Measurements from ENCODE around the gene KLF13.
"Not testable (repeated sequence)": the region's sequence is repeated elsewhere in the genome, so short reads cannot be mapped to it uniquely, and the experiment has no call there.

KLF13 gene

DNA sequence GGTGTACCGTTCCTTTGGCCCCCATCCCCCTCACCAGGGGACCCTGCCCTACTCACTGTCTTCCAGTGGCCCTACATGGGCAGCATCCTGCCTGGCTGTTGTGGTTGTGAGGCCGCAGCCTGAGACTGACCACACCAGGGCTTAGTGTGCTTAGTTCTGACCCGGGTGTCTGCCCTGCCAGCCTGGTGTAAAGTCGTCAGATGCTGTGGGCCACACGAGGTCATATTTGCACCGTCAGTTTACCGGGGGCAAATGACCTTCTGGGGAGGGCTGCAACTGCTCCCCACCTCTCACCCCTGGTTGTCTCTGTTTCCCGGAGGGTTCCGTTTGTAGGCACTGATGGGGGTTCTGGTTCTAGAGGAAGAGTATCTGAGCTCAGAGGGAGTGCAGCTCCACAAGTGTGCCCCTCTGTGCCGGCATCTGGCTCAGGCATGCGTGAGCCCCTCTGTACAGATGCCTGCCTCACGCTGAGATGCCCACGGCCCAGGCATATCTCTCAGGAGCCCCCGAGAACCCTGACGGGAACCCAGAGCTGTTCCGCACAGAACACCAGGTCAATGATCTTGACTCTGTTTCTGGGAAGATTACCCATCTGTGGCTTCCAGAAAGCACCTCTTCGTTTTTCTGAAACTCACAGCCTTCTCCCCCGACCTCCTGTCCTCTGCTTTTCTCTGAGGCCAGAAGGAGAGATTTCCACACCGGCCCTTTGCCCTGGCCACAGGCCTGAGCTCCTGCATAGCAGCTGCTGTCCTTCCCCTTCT, 19.2 kb downstream of the KLF13 start:
- no peak for DNase-seq (ENCODE audit: low spot score)

DNA sequence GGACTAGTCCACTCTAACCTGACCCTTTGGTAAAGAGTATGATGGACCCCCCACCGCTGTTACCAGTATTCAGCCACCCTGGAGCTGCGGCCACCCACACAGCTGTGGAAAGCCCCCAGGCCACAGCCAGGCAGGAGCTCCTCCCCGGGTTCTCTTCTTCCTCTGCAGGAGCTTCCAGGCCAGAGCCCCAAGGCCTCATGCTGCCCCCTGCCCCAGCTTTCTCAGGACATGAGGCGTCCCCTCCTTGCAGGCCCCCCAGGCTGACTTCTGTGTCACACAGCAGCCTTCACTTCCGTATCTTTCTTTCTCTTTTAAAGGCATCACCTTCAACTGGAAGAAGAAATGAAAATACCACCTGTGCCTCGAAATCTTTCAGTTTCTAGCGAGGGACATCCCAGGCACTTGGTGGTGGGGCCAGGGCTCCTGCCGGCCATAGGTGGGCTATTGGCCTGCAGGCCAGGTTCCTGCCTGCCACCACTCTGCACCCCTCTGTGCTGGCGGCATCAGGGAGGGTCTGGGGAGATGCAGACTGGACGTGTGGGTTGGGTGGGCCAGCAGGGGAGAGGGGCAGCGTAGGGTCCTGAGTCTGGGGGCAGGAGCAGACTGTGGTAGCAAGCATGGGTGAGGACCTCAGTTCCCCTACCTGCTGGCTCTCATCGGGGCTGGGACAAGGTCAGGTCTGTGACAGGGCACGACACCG, 19.9 kb downstream of the KLF13 start:
- DNase-seq (ENCODE audit: low spot score) = no peak

DNA sequence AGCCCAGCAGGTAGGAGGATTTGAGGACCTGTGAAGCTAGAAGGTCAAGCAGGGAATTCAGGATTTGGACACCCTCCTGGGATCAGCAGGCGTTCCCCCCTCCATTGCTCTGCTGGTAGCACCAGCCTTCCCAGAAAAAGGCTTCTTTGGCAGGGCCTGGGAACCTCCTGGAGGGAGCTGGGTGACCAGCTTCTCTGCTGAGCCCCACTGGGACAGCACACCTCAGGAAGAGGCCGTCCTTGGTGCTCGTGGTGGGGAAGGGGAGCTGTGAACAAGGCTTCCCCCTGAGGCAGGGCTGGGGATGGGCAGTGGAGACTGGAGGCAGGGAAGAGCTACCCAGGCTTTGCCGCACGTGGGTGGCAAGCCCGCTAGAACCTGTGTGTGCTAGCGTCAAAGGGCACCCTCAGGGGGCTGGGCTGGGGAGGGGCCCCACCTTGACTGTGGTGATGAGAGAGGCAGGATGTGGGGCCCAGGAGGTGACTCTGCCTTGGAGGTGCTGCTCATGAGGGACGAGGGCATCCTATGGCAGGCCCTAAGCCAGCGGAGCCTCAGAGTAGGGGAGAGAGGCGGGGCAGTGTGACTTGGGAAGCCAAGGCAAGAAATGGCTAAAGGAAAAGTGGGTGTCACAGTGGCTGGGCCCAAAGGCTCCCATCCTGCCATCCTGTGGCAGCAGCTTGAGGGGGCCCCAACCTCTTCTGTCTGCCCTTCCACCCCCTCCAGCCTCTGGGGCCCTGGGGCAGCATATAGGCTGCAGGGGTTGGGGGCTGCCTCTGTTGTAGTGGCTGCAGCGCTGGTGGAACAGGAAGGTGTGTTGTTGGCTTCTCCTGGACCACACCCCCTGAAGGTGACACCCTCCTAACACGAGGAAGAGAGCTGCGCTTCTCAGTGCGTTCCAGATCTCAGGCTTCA, 20.7 kb downstream of the KLF13 start:
- DNase-seq (ENCODE audit: low spot score) = no peak

DNA sequence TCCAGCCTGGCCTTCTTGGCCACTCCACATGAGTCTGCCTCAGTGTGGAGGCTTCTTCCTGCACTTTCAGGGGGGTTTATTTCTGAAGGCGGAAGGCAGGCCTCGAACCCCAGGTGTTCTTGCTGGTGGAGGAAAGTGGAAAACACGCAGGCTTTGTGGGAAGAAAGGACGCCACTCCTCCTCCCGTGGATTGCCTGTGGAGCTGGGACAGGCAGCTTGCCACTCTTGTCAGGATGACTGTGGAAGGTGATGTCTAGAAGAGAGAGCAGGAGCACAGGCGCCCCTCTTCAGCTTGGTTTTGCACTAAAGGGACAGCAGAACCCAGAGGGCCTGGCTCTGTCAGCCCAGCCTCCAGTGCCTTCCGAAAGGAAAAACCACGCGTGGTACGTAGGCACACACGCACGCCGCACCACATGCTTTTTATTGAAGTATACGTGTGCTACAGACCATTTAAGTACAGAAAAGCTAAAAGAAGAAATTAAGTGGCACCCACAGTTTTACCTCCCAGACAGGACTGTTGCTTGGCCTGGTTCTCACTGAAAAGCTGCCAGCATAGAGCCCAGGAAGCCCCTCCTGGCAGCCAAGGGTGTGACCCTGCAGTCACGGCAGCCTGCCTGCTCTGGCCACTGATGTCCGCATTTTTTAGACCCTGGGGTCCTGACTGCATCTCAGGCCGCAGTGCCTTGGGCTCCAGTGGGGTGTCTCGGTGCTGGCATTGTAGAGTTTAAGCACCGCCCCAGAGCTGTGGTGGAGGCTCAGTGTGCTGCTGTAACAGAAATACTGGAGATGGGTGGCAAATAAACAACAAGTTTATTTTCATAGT, 21.6 kb downstream of the KLF13 start:
- no peak for DNase-seq (ENCODE audit: low spot score)

DNA sequence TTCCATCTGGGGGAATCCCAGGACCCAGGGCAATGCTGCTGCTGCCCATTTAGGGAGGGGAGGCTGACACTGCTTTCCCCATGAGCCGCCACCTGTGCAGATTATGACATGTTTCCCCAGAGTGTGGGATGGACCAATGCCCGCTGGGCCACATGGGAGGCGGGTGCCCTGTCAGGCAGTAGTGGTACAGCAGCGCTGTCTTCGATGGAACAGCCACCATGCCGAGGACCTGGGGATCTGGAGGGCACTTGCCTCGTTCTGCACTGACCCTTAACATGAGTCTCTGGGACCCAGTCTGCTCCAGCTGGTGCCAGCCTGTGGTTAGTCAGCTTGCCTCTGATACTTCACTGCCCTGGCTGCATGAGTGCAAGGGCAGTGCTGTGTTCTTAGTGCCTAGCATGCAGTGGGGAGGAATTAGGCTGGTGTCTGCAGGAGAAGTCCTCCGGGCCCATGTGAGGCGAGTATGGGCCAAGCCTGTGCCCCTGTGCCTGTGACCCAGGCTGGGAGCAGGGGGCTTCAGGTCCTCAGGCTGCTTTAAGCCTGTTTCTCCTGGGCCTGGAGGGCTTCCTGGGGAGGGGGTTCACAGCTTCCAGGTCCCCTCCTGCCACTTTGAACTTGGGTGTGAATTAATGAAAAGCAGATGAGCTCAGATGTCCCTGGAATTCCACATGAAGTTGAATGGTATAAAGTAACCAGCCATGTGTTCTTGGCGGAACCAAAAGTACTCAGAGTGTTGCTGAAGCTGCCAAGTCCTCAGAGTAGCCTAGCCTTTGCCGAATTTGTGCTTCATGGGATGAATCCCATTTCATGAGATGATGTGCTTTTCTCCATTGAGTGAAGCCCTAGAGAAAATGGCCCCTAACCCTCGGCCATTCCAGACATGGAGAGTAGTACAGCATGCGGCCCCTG, 22.9 kb downstream of the KLF13 start:
- no peak for DNase-seq (ENCODE audit: low spot score)

DNA sequence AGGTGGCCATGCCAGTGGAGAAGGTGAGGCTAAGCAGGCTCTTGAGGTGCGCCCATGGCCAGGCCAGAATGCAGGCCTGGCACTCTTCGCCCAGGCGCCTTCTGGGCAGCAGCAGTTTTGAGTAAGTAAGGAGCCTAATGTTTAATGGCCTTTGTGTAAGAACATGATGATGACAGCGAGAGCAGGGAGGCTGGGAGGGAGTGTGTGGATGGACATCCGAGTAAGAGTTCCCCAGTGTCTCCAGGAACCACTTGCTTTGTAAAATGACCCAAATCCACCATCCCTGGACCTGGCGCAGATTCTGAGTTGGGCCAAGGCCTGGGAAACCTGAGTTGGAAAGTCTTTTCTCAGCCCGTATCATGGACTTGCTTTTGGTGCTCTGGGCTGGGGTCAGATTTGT, 24.1 kb downstream of the KLF13 start:
- no peak for DNase-seq (ENCODE audit: low spot score)

DNA sequence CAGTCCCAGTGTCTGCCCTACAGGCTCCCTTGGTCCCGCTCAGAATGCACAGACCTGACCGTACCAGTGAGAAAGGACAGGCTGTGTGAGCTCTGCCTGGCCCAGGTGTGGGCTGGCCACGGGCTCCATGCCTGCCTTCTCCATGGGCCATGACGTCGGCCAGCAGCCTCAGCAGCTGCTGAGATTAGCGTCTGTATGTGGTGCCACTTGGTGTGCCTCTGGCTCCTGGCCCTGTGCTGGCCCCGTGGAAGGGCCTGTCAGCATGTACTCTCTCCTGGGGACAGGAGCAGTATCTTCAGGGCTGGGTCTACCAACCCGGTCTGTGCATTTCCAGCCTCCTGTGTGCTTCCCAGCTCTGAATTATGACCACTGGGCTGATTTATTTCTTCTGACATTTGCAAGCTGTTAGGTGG, 25.7 kb downstream of the KLF13 start:
- no peak for DNase-seq (ENCODE audit: low spot score)

DNA sequence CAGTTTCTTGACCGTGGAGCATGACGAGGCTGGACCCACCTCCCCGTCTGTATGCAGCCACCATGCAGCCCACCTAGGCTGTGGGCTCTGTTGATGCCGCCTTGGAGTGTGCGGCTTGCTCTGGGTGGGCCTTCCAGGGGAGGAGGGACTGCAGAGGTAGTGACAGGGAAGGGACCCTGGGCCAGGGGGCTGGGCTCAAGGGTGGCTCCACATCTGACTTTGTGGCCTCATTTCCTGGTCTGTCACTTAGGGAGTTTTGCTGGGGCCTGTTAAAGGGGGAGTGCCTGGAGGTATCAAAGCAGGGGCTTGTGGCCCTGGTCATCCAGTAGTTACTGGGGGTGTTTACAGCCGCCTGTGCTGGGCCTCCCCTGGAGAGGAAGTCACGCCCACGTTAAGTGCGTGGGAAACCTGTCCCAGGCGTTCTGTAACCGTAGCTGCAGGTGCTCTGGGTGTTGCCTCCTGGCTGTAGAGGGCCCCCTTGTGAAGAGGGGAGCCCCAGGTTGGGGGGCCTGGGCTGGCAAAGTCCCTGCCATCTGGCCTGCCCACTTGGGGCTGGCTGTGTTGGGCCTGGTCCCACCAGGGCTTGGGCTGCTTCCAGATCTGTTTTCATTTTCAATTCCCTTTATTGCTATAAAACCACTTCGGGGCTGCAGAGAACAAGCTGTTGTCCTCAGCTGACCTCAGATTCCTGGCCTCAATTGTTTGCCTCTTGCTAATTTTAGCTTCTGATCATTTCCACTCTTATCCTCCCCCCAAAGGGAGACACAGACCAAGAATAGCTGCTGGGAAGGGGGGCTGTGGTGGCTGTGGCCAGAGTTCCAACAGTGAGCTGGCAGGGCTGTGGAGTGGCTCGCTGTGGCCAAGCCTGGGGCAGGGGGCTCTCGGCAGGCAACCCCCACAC, 26.5 kb downstream of the KLF13 start:
- no peak for DNase-seq (ENCODE audit: low spot score)

DNA sequence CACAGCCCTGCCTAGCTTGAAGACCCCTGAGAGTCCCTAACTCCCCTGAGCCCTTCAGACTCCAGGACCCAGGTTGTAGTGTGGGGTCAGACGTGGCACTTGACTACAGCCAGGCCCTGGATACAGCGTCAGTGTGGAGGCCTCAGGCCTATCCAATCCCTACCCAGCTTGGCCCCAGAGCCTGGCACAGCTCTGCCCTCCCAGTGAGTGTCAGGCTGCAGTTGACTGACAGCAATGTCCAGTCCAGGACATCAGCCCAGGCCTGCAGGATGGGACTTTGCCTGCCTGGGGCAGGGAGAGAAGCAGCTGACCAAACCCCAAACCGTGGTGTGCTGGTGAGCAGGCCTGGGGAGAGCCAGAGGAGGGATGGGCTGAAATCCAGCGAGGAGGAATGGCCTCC, 27.3 kb downstream of the KLF13 start:
- no peak for DNase-seq (ENCODE audit: low spot score)

DNA sequence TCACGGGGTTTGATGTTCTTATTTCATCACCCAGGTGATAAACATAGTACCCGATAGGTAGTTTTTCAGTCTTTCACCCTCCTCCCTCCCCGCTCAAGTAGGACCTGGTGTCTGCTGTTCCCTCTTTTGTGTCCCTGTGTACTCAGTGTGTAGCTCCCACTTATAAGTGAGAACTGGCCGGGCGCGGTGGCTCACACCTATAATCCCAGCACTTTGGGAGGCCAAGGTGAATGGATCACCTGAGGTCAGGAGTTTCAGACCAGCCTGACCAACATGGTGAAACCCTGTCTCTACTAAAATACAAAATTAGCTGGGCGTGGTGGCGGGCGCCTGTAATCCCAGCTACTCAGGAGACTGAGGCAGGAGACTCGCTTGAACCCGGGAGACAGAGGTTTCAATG, 29.5 kb downstream of the KLF13 start:
- not testable (repeated sequence) for DNase-seq (ENCODE audit: low spot score)

DNA sequence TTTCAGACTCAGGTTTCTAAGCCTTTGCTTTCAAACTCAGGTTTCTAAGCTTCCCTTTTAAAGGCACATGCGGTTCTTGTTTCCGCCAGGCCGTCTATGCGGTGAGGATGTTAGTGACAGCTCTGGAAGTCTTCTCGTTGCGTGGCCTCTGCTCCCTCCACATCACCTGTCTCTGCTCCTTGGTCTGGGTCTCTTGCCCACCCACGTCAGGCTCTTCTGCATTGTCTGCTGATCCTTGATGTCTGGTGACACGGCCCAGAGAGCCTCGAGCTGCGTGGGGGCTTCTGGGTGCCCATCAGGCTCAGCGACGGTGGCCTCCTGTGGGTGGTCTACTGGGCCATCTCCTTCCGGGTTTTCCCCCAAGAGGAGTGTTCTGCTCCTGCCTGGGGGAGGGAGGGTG, 30.5 kb downstream of the KLF13 start:
- no peak for DNase-seq (ENCODE audit: low spot score)

DNA sequence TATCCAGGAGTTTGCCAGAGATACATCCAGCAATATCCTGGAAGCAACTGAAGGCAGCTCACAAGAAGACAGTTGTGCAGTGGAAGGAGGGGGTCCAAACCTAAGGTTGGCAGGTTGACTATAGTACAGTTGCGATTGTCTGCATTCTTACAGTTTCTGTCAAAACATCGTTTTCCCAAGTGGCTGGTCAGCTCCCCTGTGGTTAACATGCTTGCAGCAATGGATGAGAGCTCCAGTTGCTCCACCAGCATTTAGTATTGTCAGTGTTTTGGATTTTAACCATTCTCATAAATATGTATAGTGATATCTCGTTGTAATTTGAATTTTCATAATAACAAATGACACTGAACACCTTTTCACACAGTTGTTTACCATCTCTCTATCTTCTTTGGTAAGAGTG, 31.5 kb downstream of the KLF13 start:
- no peak for DNase-seq (ENCODE audit: low spot score)

DNA sequence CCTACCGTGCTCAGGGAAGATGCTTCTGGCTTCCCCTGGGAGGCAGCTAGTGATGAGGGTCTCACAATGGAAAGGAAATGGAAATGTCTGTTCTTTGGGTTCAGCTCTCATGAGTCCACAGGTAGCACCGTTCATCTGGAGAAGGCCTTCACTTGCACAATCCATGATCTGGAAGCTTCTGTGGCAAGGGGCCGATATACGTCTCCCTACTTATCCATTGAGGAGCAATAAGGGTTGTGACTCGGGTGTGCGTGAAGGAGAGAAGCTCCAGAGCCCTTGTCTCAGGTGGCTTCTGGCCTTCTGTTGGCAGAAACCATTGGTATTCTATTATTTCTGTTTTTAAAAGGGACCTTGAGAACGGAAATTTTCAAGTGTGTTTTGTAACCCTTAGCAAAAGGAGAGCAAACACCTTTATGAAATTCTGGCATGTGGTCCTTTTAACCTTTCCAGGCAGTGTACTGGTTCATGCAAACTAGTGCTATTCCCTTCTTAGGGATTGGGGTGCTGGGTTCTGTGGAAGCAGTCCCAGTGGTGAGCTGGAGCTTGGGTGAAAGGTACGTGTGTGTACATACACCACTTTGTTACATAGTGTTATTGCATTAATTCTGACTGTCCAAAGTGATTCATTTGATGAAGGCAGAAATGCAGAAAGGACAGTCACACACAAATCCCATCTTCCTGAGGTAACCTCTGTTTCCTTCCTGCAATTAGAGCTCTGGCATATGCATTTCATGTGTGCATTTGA, 32.5 kb downstream of the KLF13 start:
- no peak for DNase-seq (ENCODE audit: low spot score)

DNA sequence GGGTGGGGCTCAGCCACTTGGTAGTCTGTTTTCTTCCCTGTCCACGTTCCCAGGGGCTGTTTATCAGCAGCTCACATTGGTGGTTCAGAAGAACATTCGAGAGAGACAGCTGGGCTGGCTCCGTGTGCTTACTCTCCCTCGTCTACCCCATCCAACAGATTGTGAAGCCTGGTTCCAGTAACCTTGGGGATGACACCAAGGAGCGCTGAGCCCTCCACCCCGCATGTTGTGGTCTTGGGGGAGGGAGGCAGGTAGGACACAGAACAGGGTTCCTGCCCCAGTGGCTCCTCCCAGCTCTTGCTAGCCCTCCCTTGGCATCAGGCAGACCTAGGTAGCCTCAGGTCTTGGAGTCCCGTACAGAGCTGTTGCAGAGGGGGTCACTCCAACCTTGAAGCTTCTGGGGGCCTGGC, 33.1 kb downstream of the KLF13 start:
- DNase-seq (ENCODE audit: low spot score) = peak; percentile 61

DNA sequence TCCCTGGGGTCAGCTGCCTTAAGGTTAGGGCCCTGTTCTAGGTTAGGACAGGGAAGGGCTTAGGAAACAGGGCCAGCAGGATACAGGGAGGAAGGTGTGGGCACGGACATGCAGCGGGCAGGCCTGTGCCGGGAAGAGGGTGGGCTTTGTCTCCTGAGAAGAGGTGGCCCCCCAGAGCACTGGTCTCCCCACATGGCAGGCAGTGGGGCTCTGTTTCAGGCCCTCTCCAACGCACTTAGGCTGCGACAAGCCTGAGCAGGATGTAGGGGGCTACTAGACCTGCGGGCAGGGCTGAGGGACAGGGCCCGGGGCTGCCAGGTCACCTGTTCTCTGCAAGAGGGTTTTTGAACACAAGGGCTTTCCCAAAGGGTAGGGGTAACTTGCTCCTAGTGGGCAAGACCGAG, 33.5 kb downstream of the KLF13 start:
- DNase-seq (ENCODE audit: low spot score) = no peak

DNA sequence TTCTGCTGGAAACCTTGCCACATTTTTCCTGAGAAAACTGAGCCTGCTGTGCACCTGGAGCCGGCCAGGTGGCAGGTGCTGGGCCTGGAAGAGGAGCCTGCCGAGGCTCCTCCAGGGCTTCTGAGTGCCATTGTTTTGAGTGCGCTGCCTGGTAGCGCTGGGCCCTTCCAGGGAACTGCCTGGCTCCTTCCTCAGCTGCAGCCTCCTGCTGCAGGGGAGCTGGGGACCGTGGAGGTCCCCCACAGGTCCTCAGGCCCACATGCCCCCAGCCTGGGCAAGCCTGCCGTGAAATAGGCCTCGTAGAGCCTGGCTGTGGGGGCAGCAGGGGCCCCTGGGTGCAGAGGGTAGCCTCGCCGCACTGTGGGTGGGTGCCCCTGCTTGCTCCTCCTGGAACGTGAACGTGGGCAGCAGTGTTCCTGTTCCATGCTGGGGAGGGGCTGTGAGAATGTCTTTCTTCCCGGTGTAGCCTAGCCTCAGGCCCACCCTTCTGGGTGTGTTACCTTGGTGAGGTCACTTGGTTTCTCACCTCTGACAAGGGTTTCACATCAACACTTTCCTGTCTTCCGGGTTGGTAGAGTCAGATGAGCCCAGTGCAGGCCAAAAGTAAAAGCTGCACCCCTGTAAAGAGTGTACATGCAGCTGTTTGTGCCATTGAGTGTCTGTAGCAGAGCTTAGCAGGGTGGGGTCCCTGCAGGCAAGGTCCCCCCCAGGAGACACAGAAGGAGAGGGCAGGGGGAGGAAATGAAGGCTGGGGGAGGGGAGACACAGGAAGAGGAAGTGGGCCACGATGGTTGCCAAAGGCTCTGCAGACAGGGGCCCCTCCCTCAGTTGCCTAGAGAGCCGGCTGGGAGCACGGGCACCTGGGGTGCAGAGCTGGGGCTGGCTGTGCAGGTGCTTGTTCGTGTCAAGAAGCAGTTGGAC, 34.5 kb downstream of the KLF13 start:
- DNase-seq (ENCODE audit: low spot score) = peak; percentile 29

DNA sequence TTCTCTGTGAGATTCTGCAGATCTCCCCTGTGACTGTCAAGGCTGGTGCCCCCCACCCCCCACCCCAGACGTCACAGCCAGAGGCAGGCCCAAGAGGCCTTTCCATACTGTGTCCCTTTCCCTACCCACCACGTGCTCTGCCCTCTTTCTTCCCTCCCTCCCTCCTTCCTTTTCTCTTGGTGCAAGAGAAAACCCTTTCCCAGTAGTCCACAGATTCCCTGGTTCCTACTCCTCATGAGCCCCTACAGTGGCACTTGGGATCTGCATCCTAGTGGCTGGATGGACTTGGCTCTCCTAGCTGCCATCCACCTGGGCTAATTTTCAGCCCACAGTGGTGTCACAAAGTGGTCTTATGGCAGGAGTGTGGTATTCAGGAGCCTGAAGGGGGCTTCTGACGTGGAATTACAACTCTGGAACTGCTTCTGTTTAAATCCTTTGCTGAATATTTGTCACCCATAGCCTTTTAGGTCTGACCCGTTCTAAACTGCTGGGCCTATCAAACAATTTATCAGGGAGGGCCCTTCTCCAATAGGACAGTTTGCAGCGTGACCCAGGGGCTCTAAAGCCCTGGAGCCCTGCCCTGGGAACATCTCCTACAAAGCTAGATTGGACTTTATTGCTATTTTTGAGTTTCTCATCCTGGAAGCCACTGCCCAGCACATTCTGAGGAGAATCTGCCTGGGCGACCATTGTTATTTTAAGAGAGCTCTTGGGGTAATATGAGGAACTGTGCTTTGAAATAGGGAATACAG, 35.3 kb downstream of the KLF13 start:
- DNase-seq (ENCODE audit: low spot score) = peak; percentile 20

Measured in hematopoietic multipotent progenitor cell treated with erythropoietin and hydrocortisone succinate and interleukin-3 and kit ligand, for 15 days (in vitro differentiated cells).